Measurements from ENCODE around the gene SMARCD1. TPM values are rescaled to one million over a fixed set of nuclear protein-coding genes. Genes with fewer than 3 reads are reported as not detected.

The SMARCD1 gene
- total RNA-seq, 1 donor from 2014 or later = 108 TPM

- peak; percentile 32 for DNase-seq
- peak overlapping the region; percentile 97 for H3K4me3 Mint-ChIP-seq
- H3K9me3 Mint-ChIP-seq = no peaks in the 10 kb centered on the region
- H3K27ac Mint-ChIP-seq = peak overlapping the region; percentile 95
- peaks cover 18% of the 10 kb centered on the region for H3K36me3 Mint-ChIP-seq (ENCODE audit: low read depth)
- H3K27me3 Mint-ChIP-seq = no peaks in the 10 kb centered on the region
- intact Hi-C loops (cut with micrococcal nuclease) = loop anchor here (2.0 to 5.0 kb wide), 5 partner anchors 65 to 937 kb away; partner anchors contain the start of genes ATF1, BCDIN3D, LETMD1 and PRPF40B
- H3K4me1 Mint-ChIP-seq = peaks cover 55% of the 10 kb centered on the region
- ChIA-PET POLR2A (interaction anchor here (0.6 to 8.0 kb wide), 18 partner anchors 9 to 1960 kb away, joined by 3 to 262 read pairs (median 5); partner anchors contain the start of genes ATF1, ATG101, BCDIN3D and CERS5), CTCF (interaction anchor here (0.8 to 4.2 kb wide), 12 partner anchors 19 to 84 kb away, joined by 3 to 48 read pairs (median 14); partner anchors contain the start of genes CERS5, RACGAP1 and SMARCD1)
- TF ChIP-seq, protein P1, sequence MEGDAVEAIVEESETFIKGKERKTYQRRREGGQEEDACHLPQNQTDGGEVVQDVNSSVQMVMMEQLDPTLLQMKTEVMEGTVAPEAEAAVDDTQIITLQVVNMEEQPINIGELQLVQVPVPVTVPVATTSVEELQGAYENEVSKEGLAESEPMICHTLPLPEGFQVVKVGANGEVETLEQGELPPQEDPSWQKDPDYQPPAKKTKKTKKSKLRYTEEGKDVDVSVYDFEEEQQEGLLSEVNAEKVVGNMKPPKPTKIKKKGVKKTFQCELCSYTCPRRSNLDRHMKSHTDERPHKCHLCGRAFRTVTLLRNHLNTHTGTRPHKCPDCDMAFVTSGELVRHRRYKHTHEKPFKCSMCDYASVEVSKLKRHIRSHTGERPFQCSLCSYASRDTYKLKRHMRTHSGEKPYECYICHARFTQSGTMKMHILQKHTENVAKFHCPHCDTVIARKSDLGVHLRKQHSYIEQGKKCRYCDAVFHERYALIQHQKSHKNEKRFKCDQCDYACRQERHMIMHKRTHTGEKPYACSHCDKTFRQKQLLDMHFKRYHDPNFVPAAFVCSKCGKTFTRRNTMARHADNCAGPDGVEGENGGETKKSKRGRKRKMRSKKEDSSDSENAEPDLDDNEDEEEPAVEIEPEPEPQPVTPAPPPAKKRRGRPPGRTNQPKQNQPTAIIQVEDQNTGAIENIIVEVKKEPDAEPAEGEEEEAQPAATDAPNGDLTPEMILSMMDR (IDR thresholded peaks at IDR 0.05) = no peak
- ATAC-seq (ENCODE audit: low read depth) = no peak
These were observed 25.1 kb downstream of the SMARCD1 start for GRCh38 chr12:50110127-50110761.

GRCh38 chr12:50110762-50111351 lies 25.7 kb downstream of the SMARCD1 start:
- POLR2A ChIA-PET = interaction anchor here (0.6 to 8.0 kb wide), 25 partner anchors 7 to 1959 kb away, joined by 3 to 262 read pairs (median 5); partner anchors contain the start of genes ATF1, ATG101, BCDIN3D and CERS5
- Mint-ChIP-seq H3K27ac (peak overlapping the region; percentile 95), H3K4me3 (peak overlapping the region; percentile 97), H3K4me1 (peaks cover 59% of the 10 kb centered on the region), H3K36me3 (ENCODE audit: low read depth) (peaks cover 20% of the 10 kb centered on the region), H3K27me3 (no peaks in the 10 kb centered on the region), H3K9me3 (no peaks in the 10 kb centered on the region)
- TF ChIP-seq, protein P1 (IDR thresholded peaks at IDR 0.05) = no peak
- ATAC-seq (ENCODE audit: low read depth) (peak; percentile 22), DNase-seq (peak; percentile 58)
- CTCF ChIA-PET = interaction anchor here (0.7 to 4.2 kb wide), 18 partner anchors 8 to 85 kb away, joined by 3 to 48 read pairs (median 9); partner anchors contain the start of genes CERS5, GPD1, RACGAP1 and SMARCD1
- intact Hi-C loops (cut with micrococcal nuclease) = loop anchor here (1.0 to 5.0 kb wide), 8 partner anchors 26 to 936 kb away; partner anchors contain the start of genes ATF1, BCDIN3D, CERS5 and LETMD1

GRCh38 chr12:50111395-50111692 lies 26.2 kb downstream of the SMARCD1 start:
- H3K27me3 Mint-ChIP-seq = no peaks in the 10 kb centered on the region
- peak overlapping the region; percentile 95 for H3K27ac Mint-ChIP-seq
- intact Hi-C loops (cut with micrococcal nuclease) = loop anchor here (1.0 to 5.0 kb wide), 8 partner anchors 26 to 936 kb away; partner anchors contain the start of genes ATF1, BCDIN3D, CERS5 and LETMD1
- CTCF ChIA-PET = interaction anchor here (0.7 to 4.2 kb wide), 18 partner anchors 8 to 86 kb away, joined by 3 to 48 read pairs (median 9); partner anchors contain the start of genes CERS5, GPD1, RACGAP1 and SMARCD1
- ATAC-seq (ENCODE audit: low read depth) (no peak), DNase-seq (no peak)
- POLR2A ChIA-PET = interaction anchor here (0.6 to 8.0 kb wide), 29 partner anchors 8 to 1958 kb away, joined by 3 to 262 read pairs (median 5); partner anchors contain the start of genes ARF3, ATF1, ATG101 and BCDIN3D
- peaks cover 61% of the 10 kb centered on the region for H3K4me1 Mint-ChIP-seq
- no peaks in the 10 kb centered on the region for H3K9me3 Mint-ChIP-seq
- H3K4me3 Mint-ChIP-seq = peak overlapping the region; percentile 97
- TF ChIP-seq, protein P1 (IDR thresholded peaks at IDR 0.05) = no peak
- H3K36me3 Mint-ChIP-seq (ENCODE audit: low read depth) = peaks cover 23% of the 10 kb centered on the region

DNA sequence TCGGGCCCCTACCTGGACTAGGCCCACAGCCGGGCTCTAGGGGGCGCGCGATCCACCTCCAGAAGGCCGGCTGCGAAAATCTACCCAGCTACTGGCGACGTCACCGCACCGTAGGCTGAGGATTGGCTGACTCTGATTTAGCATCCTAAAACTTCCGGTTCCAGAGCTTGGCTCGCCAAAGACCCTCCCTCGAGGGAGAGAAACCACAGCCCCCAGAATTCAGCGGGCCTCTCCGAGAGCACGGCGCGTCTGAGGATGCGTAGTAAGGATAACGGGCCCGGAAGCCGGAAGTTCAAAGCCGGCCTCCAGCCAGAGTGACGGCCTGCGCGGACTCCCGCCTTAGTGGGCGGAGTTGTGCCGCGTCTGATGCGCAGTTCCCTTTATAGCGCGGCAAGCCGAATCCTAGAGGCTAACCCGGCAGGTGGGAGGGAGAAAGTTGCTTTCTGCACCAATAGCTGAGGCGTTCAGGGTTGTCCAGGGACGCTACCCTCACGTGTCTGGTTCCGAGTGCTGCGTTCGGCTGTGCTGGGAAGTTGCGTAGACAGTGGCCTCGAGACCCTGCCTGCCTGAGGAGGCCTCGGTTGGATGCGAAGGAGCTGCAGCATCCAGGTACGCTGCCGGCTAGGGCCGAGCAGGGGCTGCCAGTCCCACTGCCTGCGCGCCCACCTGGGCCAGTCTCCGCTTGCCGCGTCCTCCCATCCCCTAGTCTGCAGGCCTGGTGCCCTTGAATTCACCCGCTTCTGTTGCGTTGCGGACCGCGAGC lies 26.7 kb downstream of the SMARCD1 start, which contains the start of gene COX14:
TSS of gene COX14 (plus strand) at position 544 of the 763 bp plus-strand sequence. CDS start 7,808 bp downstream, outside the sequence.
- no peaks in the 10 kb centered on the region for H3K9me3 Mint-ChIP-seq
- peaks cover 29% of the 10 kb centered on the region for H3K36me3 Mint-ChIP-seq (ENCODE audit: low read depth)
- peak; percentile 98 for DNase-seq
- intact Hi-C loops (cut with micrococcal nuclease) = loop anchor here (1.0 to 5.0 kb wide), 11 partner anchors 25 to 935 kb away; partner anchors contain the start of genes ATF1, BCDIN3D, CERS5 and LETMD1
- peaks cover 66% of the 10 kb centered on the region for H3K4me1 Mint-ChIP-seq
- ChIA-PET POLR2A (interaction anchor here (0.6 to 8.0 kb wide), 35 partner anchors 8 to 1958 kb away, joined by 3 to 262 read pairs (median 4); partner anchors contain the start of genes ARF3, ATF1, ATG101 and BCDIN3D), CTCF (interaction anchor here (0.7 to 4.2 kb wide), 19 partner anchors 9 to 653 kb away, joined by 3 to 48 read pairs (median 8); partner anchors contain the start of genes CERS5, GPD1, RACGAP1 and SMARCD1)
- H3K27ac Mint-ChIP-seq = peak within 1 kb of the TSS; percentile 95
- peak; percentile 78 for ATAC-seq (ENCODE audit: low read depth)
- no peaks in the 10 kb centered on the region for H3K27me3 Mint-ChIP-seq
- peak within 1 kb of the TSS; percentile 97 for H3K4me3 Mint-ChIP-seq
- TF ChIP-seq, protein P1 (IDR thresholded peaks at IDR 0.05) = no peak
